CD4-positive, alpha-beta T cell treated with Interferon gamma for 1 hour (primary cell): Measurements from ENCODE around the gene POMT2.

Experiments
- DNase-seq: peaks from one replicate; pipeline ENCODE4 v3.0.0-alpha.2; 2020

Gene POMT2

DNA sequence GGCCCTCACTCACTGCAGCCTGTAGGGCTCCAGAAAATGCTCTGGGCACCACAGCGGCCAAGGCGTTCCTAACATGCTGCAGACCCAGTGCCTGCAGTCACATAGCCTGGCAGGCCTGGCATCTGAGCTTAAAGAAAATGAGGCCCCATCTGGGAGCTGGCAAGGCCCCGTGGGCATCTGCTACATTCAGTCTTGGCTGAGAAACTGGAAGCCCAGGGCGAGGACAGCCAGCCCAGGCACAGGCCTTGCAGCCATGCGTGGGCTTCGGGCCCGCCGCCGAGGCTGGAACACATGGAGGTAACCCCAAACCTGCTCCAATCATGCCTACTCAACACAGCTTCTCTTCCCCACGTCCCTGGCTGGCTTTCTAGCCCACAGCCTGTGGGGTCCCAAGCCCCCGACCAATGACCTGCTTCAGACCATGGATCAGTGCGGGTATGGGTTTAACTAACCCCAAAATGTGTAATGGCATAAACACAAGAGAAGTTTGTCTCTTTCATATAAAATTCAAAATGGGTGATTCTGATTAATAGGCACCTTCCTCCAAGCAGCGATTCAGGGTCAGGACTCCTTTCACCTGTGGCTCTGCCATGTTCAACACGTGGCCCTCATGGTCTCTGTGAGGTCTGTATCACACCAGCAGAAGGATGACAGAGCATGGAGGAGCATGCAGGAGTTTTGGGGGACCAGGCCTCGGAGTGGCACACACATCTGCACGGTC, 56.1 kb downstream of the POMT2 start:
- DNase-seq: no peak

GRCh38 chr14:77260631-77261030, 60.1 kb downstream of the POMT2 start:
- DNase-seq: no peak

DNA sequence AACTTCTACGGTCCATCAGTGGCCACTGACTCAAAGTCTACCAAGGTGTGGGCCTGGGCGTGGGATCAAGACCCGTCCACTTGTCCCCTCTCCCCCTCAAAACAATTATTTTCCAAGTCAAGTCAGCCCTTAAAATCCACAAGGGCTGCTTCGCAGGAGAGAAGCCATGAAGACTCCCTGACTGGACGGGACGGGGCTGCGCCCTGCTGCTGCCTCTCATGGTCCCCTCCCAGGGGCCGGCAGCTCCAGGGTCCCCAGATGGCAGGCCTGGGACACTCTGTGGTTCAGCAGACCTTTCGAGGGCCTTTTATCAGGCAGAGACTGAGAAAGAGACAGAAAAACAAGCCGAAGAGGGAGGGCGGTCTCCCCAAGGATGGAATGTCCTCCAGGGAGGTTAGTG, 60.5 kb downstream of the POMT2 start:
- no peak for DNase-seq

DNA sequence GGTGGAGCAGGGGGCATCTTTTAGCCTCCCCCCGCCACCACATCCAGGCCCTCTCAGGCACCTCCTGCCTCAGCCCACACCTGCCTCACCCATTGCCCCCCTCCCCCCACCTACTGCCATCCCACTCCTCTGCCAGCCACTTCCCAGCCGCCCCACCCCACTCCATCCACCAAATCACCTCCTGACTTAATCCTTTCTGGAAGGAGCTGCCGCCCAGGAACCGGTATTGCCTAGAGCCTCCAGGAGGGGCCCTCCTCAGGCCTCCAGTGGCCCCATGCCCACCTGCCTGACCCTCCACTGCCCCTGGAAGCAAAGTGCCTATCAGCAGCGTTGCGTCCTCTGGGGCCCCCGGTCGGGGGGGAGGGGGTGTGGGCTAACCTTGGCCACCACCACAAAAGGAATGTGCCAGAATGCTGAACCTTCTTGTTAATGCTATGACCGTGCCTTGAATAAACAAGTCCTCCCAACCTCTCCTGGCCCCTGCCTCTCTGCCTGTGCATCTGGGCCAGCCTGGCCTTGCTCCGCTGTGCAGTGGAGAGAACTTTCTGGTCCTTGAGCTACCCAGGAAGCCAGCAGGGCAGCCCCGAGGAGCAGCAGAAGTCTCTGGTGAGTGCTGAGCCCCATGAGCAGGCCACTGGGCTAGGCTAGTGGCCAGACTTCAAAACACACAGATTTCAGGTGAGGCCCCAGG, 61.5 kb downstream of the POMT2 start:
- no peak for DNase-seq

DNA sequence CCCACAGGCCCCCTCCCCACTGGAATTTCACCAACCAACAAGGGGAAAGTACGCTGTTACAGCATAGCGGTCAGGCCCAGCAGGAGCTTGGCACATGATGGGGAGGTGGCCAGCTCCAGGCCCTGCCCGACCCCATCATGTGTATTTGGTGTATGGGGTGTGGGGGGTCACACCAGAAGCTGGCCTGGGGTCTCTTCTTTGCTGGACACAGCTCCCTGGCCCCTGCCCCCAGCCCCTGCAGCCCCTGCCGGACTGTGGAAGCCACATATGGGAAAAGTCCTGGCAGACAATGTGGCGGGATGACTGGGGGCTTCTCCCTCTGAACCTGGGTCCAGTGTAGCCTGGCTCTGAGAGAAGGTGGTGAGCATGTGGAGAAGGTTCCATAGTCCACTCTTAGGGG, 62.1 kb downstream of the POMT2 start:
- DNase-seq: no peak

- DNase-seq: no peak
Measured at GRCh38 chr14:77257700-77258099, 63.0 kb downstream of the POMT2 start.

- DNase-seq: no peak
Measured at GRCh38 chr14:77256694-77257093, 64.0 kb downstream of the POMT2 start.

DNA sequence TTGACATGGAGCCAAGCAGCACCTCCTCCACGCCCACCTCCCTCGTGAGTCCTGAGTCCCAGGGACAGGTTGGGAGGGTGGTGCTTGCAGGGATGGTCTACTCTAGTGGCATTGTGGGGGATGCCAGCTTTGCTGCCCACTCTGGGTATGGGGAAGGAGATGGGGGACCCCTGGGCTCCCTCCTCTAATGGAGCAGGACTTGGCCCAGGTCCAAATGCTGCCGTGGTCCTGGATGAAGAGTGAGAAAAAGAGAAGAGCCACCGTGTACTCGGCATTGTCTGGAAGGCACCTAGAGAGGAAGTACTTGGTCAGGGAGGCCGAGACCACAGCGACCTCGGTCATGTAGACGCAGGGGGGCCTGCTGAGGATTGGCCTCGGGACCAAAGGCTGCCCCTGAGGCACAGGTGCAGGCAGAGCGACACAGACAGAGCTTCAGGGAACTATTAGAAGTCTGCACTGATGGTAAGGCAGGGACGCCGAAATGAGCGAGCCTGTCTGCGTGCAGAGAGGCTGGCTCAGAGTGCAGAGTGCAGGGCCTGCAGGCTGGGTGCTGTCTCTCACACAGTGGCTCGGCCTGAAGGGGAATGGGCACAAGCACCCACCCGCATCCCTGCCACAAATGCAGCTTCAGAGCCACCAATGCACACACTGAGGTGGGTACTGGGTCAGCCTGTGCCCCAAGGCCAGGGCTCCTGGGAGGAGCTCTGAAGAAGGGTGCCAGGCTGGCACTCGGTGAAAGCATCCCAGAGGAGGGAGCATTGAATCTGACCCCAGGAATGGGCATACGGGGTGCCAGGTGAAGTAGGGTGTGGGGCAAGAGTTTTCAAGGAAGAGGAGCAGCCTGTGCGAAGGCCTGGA, 67.1 kb downstream of the POMT2 start:
- no peak for DNase-seq

- DNase-seq: no peak
Measured at GRCh38 chr14:77251870-77252269, 68.8 kb downstream of the POMT2 start.

GRCh38 chr14:77250927-77251326, 69.8 kb downstream of the POMT2 start:
- no peak for DNase-seq

DNA sequence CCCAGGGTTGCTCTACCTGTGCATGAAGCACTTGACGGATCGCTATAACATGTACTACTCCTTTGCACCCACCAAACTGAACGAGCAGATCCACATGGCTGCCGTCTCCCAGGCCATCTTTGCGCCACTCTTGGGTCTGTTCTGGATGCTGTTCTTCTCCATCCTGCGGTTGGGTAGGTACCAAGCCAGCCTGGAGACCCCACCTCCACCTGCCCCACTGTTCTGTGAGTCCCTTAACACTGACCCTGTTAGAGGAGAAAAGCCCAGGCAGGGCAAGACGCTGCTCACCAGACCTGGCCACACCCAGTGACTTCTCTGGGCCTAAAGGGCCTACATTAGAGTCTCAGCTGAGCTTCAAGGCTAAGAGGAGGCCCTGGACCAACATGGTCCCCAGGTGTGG, 71.4 kb downstream of the POMT2 start:
- DNase-seq: no peak

DNA sequence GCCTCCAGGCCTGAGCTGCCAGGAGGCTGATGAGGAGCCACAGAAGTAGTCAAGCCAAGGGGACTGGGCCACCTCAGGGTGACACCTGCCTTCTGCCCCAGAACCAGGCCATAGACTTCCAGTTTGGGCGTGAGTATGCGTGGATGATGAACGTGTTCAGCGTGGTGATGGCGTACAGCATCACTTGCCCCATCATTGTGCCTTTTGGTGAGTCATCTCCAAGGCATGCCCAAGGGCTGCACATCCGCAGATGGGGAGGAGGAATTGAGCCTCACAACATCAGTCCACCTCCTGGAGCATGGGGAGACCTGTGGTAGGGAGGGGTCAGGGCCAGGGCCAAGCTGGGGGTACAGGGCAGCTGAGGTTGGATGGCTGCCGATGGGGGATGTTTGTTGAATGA, 72.0 kb downstream of the POMT2 start:
- no peak for DNase-seq

DNA sequence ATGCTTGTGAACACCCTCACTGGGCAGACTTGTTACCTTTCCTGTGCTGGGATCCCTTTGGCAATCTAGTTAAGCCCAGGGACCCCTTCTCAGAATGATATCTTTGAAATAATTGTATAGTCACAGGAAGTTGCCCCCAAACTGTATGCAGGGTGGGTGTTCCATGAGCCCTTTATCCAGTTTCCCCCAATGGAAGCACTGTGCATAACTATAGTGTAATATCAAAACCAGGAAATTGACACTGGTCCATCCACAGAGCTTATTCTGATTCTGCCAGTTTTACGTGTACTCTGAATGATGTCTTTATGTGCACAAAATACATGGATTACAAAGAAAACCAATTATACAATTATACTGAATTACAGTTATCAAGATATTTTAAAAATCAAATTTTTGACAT, 73.9 kb downstream of the POMT2 start:
- DNase-seq: no peak

- DNase-seq: no peak
Measured at GRCh38 chr14:77245820-77246219, 74.9 kb downstream of the POMT2 start.

GRCh38 chr14:77243853-77244252, 76.8 kb downstream of the POMT2 start:
- peak; percentile 56 for DNase-seq

DNA sequence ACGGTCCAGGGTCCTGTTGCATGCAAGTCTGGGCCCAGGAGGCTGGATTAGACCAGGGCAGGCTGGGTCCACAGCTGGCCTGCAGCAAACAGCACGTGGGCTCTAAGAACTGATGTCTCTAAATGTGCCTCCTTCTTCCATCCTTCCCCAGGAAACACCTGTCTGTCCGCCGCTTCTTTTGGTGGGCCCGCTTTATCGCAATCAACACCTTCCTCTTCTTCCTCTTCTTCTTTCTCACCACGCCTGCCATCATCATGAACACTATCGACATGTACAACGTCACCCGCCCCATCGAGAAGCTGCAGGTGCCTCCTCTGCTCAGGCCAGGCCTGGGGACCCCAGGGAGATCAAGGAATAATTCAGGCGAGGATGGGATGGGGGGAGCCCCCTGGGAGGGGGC, 77.9 kb downstream of the POMT2 start:
- no peak for DNase-seq

- DNase-seq: no peak
Measured at GRCh38 chr14:77241955-77242354, 78.7 kb downstream of the POMT2 start.

GRCh38 chr14:77240336-77240915, 80.3 kb downstream of the POMT2 start:
- DNase-seq: no peak

- no peak for DNase-seq
Measured at GRCh38 chr14:77239412-77239811, 81.3 kb downstream of the POMT2 start.

DNA sequence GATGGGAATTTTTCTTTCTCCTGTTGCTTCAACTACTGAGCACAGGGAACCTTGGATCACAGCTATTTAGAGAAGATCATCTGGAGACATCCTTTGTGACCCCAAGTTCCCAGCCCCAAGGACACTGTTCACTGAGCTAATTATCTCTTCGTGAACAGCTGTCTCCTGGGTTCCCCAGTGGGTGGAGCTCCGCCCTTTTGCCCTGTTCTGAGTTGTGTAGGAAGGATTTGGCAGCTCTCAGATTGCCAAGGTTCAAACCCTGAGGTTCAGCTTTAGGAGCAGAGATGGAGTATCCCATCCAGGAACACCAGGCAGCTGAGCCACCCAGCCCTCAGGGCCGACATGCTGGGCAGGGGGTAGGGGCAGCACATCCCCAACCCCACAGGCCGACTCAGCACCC, 81.7 kb downstream of the POMT2 start:
- no peak for DNase-seq

GRCh38 chr14:77238356-77238755, 82.3 kb downstream of the POMT2 start:
- DNase-seq: no peak

GRCh38 chr14:77236814-77237213, 83.9 kb downstream of the POMT2 start:
- no peak for DNase-seq

GRCh38 chr14:77231721-77232120, 89.0 kb downstream of the POMT2 start:
- no peak for DNase-seq
